HCT116 (cell line): ENCODE results near the gene SLC4A2. TPM values are rescaled to one million over a fixed set of nuclear protein-coding genes. Genes with fewer than 3 reads are reported as not detected.

ENCODE experiments used
- ATAC-seq: fragments of 200-7000 bp; cut with Tn5 transposase; 2 replicates; pipeline ENCODE4 v1.9.1; 2020; ENCODE audit warnings: mild to moderate bottlenecking, moderate library complexity
- BruUV-seq: library from RNA; stranded (reverse); fragments of 400-500 nt; replicated peaks from 2 replicates; lab custom pipeline; 2021; lab: Mats Ljungman, UMichigan
- CTCF ChIA-PET: fragments of 300-600 bp; sonication (Branson Sonifier 250); formaldehyde crosslinking; loops from one replicate; lab custom pipeline; 2021; ENCODE audit warnings: antibody characterized with exemption; lab: Charles Lee
- POLR2A ChIA-PET: fragments of 300-600, 350-600 bp; sonication (Branson Sonifier 250); formaldehyde crosslinking; loops from one replicate; lab custom pipeline; 2021; ENCODE audit warnings: antibody characterized with exemption; lab: Charles Lee
- RAD21 ChIA-PET, 2 experiments: fragments of 300-600 bp; sonication (Branson Sonifier 250); formaldehyde crosslinking; loops; one replicate each; lab custom pipeline; 2023; ENCODE audit warnings: low total read pairs in 2 of 2; ENCODE audit not compliant: uncharacterized antibody in 2 of 2, unreplicated experiment in 2 of 2, low non-redundant PET in 1 of 2; lab: Charles Lee
- DNase-seq: peaks from one replicate; pipeline ENCODE4 v3.0.0-alpha.2; 2010; ENCODE audit warnings: low read depth, low spot score
- H2AFZ ChIP-seq: fragments of 200-600 bp; shearing (Covaris generic), sonication (generic); 2 replicates; pipeline ENCODE4 v1.6.1; 2017; ENCODE audit warnings: low read depth, mixed run types, mixed read lengths, antibody characterized with exemption, low read length; ENCODE audit not compliant: poor library complexity, severe bottlenecking
- H3K27ac ChIP-seq: 2 replicates; pipeline ENCODE4 v1.5.1; 2012; ENCODE audit warnings: low read depth, low read length
- H3K27me3 ChIP-seq: fragments of 200-600 bp; sonication (generic); 2 replicates; pipeline ENCODE4 v1.6.1; 2016; ENCODE audit warnings: mixed run types, low read length, mixed read lengths; ENCODE audit not compliant: insufficient read depth
- H3K36me3 ChIP-seq, 2 experiments: fragments of 200-500 bp in 1 of 2; fragments of 200-600 bp in 1 of 2; sonication (Bioruptor generic) in 1 of 2; sonication (generic) in 1 of 2; 2 replicates each; pipeline versions ENCODE4 v1.5.1 to v1.6.1; 2014 to 2016; ENCODE audit warnings: low read length in 2 of 2, inconsistent platforms in 1 of 2, mixed read lengths in 1 of 2, mixed run types in 1 of 2; ENCODE audit not compliant: insufficient read depth in 2 of 2, control insufficient read depth in 1 of 2
- H3K4me1 ChIP-seq, 2 experiments: fragments of 200-600 bp in 1 of 2; sonication (generic) in 1 of 2; 2 replicates each; pipeline versions ENCODE4 v1.5.1 to v1.6.1; 2012 to 2017; ENCODE audit warnings: low read length in 2 of 2, inconsistent platforms in 1 of 2, mild to moderate bottlenecking in 1 of 2, mixed read lengths in 1 of 2, mixed run types in 1 of 2, moderate library complexity in 1 of 2; ENCODE audit not compliant: insufficient read depth in 2 of 2, control insufficient read depth in 1 of 2
- H3K4me2 ChIP-seq: fragments of 200-600 bp; sonication (generic); 2 replicates; pipeline ENCODE4 v1.6.1; 2017; ENCODE audit warnings: mixed run types, low read length, mixed read lengths
- H3K4me3 ChIP-seq, 2 experiments: fragments of 200-600 bp in 1 of 2; sonication (generic) in 1 of 2; replicated peaks in 1 of 2; 2 replicates each; pipeline ENCODE4 v1.5.1; 2011 to 2016; ENCODE audit warnings: low read length in 2 of 2, control low read depth in 1 of 2, low read depth in 1 of 2, mild to moderate bottlenecking in 1 of 2, mixed read lengths in 1 of 2, mixed run types in 1 of 2
- H3K79me2 ChIP-seq: fragments of 200-600 bp; sonication (generic); 2 replicates; pipeline ENCODE4 v1.6.1; 2017; ENCODE audit warnings: mild to moderate bottlenecking, mixed run types, low read length, moderate library complexity, mixed read lengths; ENCODE audit not compliant: insufficient read depth
- H3K9ac ChIP-seq: fragments of 200-600 bp; sonication (generic); 2 replicates; pipeline ENCODE4 v1.6.1; 2016; ENCODE audit warnings: low read length, mixed read lengths
- H3K9me2 ChIP-seq: fragments of 200-600 bp; sonication (generic), shearing (Covaris generic); 2 replicates; pipeline ENCODE4 v1.6.1; 2017; ENCODE audit warnings: mixed run types, mild to moderate bottlenecking, moderate library complexity; ENCODE audit not compliant: insufficient read depth
- H3K9me3 ChIP-seq, 2 experiments: fragments of 200-500 bp in 1 of 2; fragments of 200-600 bp in 1 of 2; sonication (Bioruptor generic) in 1 of 2; sonication (generic) in 1 of 2; 2 replicates each; pipeline ENCODE4 v1.6.1; 2014 to 2017; ENCODE audit warnings: low read length in 2 of 2, mixed read lengths in 2 of 2, inconsistent platforms in 1 of 2, low read depth in 1 of 2, mild to moderate bottlenecking in 1 of 2, mixed run types in 1 of 2, moderate library complexity in 1 of 2; ENCODE audit not compliant: control insufficient read depth in 1 of 2, insufficient read depth in 1 of 2
- H4K20me1 ChIP-seq: fragments of 200-600 bp; sonication (generic), shearing (Covaris generic); 2 replicates; pipeline ENCODE4 v1.6.1; 2017; ENCODE audit warnings: mixed run types, mild to moderate bottlenecking, moderate library complexity; ENCODE audit not compliant: insufficient read depth
- CEBPB ChIP-seq: IDR thresholded peaks from 2 replicates; pipeline ENCODE4 v1.6.1; 2012; ENCODE audit warnings: low read depth
- EZH2 ChIP-seq: fragments of 200-600 bp; sonication (generic); IDR thresholded peaks from 2 replicates; pipeline ENCODE4 v1.6.1; 2017; ENCODE audit warnings: antibody characterized with exemption, mixed run types
- EZH2phosphoT487 ChIP-seq: fragments of 200-600 bp; IDR thresholded peaks from 2 replicates; pipeline ENCODE4 v1.6.1; 2018; ENCODE audit warnings: antibody characterized with exemption, borderline replicate concordance
- POLR2A ChIP-seq: IDR thresholded peaks from 2 replicates; pipeline ENCODE4 v1.7.0; 2011; ENCODE audit warnings: borderline replicate concordance; ENCODE audit not compliant: insufficient read depth, insufficient read length; ENCODE audit errors: extremely low read depth
- POLR2AphosphoS5 ChIP-seq: IDR thresholded peaks from 2 replicates; pipeline ENCODE4 v1.6.1; 2011; ENCODE audit warnings: mild to moderate bottlenecking, low read depth, low read length, moderate library complexity
- RAD21 ChIP-seq: IDR thresholded peaks from 2 replicates; pipeline ENCODE4 v1.6.1; 2012; ENCODE audit warnings: low read depth, mild to moderate bottlenecking
- SIN3A ChIP-seq: IDR thresholded peaks from 2 replicates; pipeline ENCODE4 v1.6.1; 2012; ENCODE audit warnings: low read depth
- SP1 ChIP-seq: IDR thresholded peaks from 2 replicates; pipeline ENCODE4 v1.6.1; 2012; ENCODE audit warnings: low read depth
- SRF ChIP-seq: IDR thresholded peaks from 2 replicates; pipeline ENCODE4 v1.6.1; 2012; ENCODE audit warnings: low read depth
- TCF7L2 ChIP-seq: IDR thresholded peaks from 2 replicates; pipeline ENCODE4 v1.7.0; 2011; ENCODE audit warnings: borderline replicate concordance, inconsistent platforms; ENCODE audit not compliant: insufficient read depth, insufficient read length; ENCODE audit errors: extremely low read depth
- YY1 ChIP-seq: IDR thresholded peaks from 2 replicates; pipeline ENCODE4 v1.6.1; 2011; ENCODE audit warnings: low read length, low read depth, moderate library complexity, mild to moderate bottlenecking; ENCODE audit not compliant: insufficient replicate concordance; ENCODE audit errors: extremely low read depth
- ZFX ChIP-seq: fragments of 450-650 bp; IDR thresholded peaks from 2 replicates; pipeline ENCODE4 v1.6.1; 2017
- ZNF274 ChIP-seq: fragments of 200-500 bp; sonication (Bioruptor generic); IDR thresholded peaks from 2 replicates; pipeline ENCODE4 v1.6.1; 2014; ENCODE audit warnings: mild to moderate bottlenecking, low read depth, low read length, inconsistent platforms
- intact Hi-C: fragments of 100-400 bp; cut with micrococcal nuclease; formaldehyde crosslinking; loops from 2 replicates; pipeline ENCODE4 v1.10.0; 2022
- total RNA-seq: library from RNA; stranded (reverse); gene quantifications from one replicate; pipeline ENCODE4 v1.2.1, GENCODE V29; 2021; ENCODE audit not compliant: unreplicated experiment
- TF ChIP-seq, protein P1 (sequence below): IDR thresholded peaks from 2 replicates; pipeline ENCODE4 v1.6.1; 2012; ENCODE audit warnings: low read depth
- TF ChIP-seq, protein P2 (sequence below), 3 experiments: fragments of 200-600 bp in 1 of 3; sonication (generic) in 1 of 3; IDR thresholded peaks in 2 of 3; conservative IDR thresholded peaks in 1 of 3; 2 replicates each; pipeline ENCODE4 v1.5.1; 2012 to 2017; ENCODE audit warnings: low read depth in 2 of 3, low read length in 2 of 3, antibody characterized with exemption in 1 of 3, borderline replicate concordance in 1 of 3, control low read depth in 1 of 3, mild to moderate bottlenecking in 1 of 3, mixed read lengths in 1 of 3, mixed run types in 1 of 3, moderate library complexity in 1 of 3; ENCODE audit not compliant: insufficient read depth in 1 of 3
- TF ChIP-seq, protein P3 (sequence below): IDR thresholded peaks from 2 replicates; pipeline ENCODE4 v1.6.1; 2012

The SLC4A2 gene
- total RNA-seq, 1 experiment from 2014 or later = 240 TPM

DNA sequence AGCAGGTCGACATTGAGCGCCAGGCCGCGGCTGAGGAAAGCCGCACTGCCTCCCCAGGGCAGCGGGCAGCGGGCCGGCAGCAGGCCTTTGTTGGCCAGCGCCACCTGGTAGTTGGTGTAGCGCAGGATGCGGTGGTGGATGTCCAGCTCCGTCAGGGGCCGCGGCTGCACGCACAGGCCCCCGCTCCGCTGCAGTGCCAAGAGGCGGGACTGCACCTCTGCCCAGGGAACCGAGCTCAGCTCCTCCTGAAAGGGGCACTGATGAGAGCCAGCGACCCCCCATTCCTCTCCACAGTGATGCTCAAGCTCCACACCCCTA is 40.3 kb upstream of the SLC4A2 start:
- Histone ChIP-seq H2AFZ (no peak overlapping the region), H3K4me3 (no peak overlapping the region), H3K9me2 (no peaks in the 10 kb centered on the region), H3K27ac (no peak overlapping the region), H3K4me2 (no peak overlapping the region), H3K79me2 (no peaks in the 10 kb centered on the region), H3K36me3 (no peaks in the 10 kb centered on the region), H4K20me1 (no peaks in the 10 kb centered on the region), H3K27me3 (no peaks in the 10 kb centered on the region), H3K9ac (no peak overlapping the region), H3K9me3 (no peaks in the 10 kb centered on the region), H3K4me1 (peaks cover 0 to 25% of the 10 kb centered on the region in 2 experiments; a peak in 2 of 4 replicates)
- ChIA-PET POLR2A (interaction anchor here (2.0 kb wide), 2 partner anchors 9 to 42 kb away, joined by 5 to 10 read pairs; partner anchors contain the start of gene ABCB8), RAD21 (no interaction called here), CTCF (interaction anchor here (0.6 to 5.2 kb wide), 9 partner anchors 9 to 273 kb away, joined by 3 to 59 read pairs (median 5); partner anchors contain the start of gene ABCB8)
- intact Hi-C loops = loop anchor here (5.0 to 10.0 kb wide), 2 partner anchors 122 to 244 kb away; no protein-coding TSS in a partner anchor
- DNase-seq (no peak), ATAC-seq (no peak)
- BruUV-seq = no TSS peak
- no peak for TF ChIP-seq ZFX
- TF ChIP-seq EZH2phosphoT487 = no peak
- TF ChIP-seq, protein P1, sequence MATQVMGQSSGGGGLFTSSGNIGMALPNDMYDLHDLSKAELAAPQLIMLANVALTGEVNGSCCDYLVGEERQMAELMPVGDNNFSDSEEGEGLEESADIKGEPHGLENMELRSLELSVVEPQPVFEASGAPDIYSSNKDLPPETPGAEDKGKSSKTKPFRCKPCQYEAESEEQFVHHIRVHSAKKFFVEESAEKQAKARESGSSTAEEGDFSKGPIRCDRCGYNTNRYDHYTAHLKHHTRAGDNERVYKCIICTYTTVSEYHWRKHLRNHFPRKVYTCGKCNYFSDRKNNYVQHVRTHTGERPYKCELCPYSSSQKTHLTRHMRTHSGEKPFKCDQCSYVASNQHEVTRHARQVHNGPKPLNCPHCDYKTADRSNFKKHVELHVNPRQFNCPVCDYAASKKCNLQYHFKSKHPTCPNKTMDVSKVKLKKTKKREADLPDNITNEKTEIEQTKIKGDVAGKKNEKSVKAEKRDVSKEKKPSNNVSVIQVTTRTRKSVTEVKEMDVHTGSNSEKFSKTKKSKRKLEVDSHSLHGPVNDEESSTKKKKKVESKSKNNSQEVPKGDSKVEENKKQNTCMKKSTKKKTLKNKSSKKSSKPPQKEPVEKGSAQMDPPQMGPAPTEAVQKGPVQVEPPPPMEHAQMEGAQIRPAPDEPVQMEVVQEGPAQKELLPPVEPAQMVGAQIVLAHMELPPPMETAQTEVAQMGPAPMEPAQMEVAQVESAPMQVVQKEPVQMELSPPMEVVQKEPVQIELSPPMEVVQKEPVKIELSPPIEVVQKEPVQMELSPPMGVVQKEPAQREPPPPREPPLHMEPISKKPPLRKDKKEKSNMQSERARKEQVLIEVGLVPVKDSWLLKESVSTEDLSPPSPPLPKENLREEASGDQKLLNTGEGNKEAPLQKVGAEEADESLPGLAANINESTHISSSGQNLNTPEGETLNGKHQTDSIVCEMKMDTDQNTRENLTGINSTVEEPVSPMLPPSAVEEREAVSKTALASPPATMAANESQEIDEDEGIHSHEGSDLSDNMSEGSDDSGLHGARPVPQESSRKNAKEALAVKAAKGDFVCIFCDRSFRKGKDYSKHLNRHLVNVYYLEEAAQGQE = no peak
- TF ChIP-seq, protein P2, sequence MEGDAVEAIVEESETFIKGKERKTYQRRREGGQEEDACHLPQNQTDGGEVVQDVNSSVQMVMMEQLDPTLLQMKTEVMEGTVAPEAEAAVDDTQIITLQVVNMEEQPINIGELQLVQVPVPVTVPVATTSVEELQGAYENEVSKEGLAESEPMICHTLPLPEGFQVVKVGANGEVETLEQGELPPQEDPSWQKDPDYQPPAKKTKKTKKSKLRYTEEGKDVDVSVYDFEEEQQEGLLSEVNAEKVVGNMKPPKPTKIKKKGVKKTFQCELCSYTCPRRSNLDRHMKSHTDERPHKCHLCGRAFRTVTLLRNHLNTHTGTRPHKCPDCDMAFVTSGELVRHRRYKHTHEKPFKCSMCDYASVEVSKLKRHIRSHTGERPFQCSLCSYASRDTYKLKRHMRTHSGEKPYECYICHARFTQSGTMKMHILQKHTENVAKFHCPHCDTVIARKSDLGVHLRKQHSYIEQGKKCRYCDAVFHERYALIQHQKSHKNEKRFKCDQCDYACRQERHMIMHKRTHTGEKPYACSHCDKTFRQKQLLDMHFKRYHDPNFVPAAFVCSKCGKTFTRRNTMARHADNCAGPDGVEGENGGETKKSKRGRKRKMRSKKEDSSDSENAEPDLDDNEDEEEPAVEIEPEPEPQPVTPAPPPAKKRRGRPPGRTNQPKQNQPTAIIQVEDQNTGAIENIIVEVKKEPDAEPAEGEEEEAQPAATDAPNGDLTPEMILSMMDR (IDR thresholded peaks at IDR 0.05 in 2 of 3, conservative IDR thresholded peaks at IDR 0.05 in 1 of 3; ENCODE audit: borderline replicate concordance in 1 of 3, insufficient read depth in 1 of 3, low read depth in 2 of 3, low read length in 2 of 3) = no peak
- TF ChIP-seq SRF = no peak
- TF ChIP-seq YY1 = no peak
- TF ChIP-seq CEBPB = no peak
- TF ChIP-seq, protein P3, sequence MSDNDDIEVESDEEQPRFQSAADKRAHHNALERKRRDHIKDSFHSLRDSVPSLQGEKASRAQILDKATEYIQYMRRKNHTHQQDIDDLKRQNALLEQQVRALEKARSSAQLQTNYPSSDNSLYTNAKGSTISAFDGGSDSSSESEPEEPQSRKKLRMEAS = no peak
- no peak for TF ChIP-seq SIN3A
- TF ChIP-seq POLR2A = no peak
- TF ChIP-seq POLR2AphosphoS5 = no peak
- no peak for TF ChIP-seq SP1
- TF ChIP-seq RAD21 = no peak
- no peak for TF ChIP-seq ZNF274
- no peak for TF ChIP-seq TCF7L2
- TF ChIP-seq EZH2 = no peak
